OCI-LY7 (cell line): ENCODE results near the gene TMCC2. TPM values are rescaled to one million over a fixed set of nuclear protein-coding genes. Genes with fewer than 3 reads are reported as not detected.

ENCODE experiments used
- BruUV-seq: library from RNA; stranded (reverse); fragments of 400-500 nt; replicated peaks from 2 replicates; lab custom pipeline; 2021; lab: Mats Ljungman, UMichigan
- CTCF ChIA-PET: fragments of 300-600 bp; sonication (Branson Sonifier 250); formaldehyde crosslinking; loops from one replicate; lab custom pipeline; 2022; ENCODE audit warnings: antibody characterized with exemption; ENCODE audit not compliant: unreplicated experiment; lab: Charles Lee
- POLR2A ChIA-PET: fragments of 300-600 bp; sonication (Branson Sonifier 250); formaldehyde crosslinking; loops from one replicate; lab custom pipeline; 2022; ENCODE audit warnings: antibody characterized with exemption; lab: Charles Lee
- DNase-seq: peaks from one replicate; pipeline ENCODE4 v3.0.0-alpha.2; 2015; ENCODE audit warnings: low spot score
- H2AFZ ChIP-seq: fragments of 200-600 bp; sonication (generic), shearing (Covaris generic); 2 replicates; pipeline ENCODE4 v1.6.1; 2014; ENCODE audit warnings: mild to moderate bottlenecking, antibody characterized with exemption, low read length, moderate library complexity
- H3K27ac ChIP-seq: fragments of 200-600 bp; sonication (generic); 2 replicates; pipeline ENCODE4 v1.5.1; 2014; ENCODE audit warnings: mixed run types, low read depth, mild to moderate bottlenecking, moderate library complexity, low read length, inconsistent platforms; ENCODE audit not compliant: poor library complexity, severe bottlenecking
- H3K36me3 ChIP-seq: fragments of 200-600 bp; sonication (generic); 2 replicates; pipeline ENCODE4 v1.6.1; 2014; ENCODE audit warnings: mild to moderate bottlenecking, antibody characterized with exemption, low read length, moderate library complexity, mixed read lengths; ENCODE audit not compliant: insufficient read depth
- H3K4me1 ChIP-seq: fragments of 200-600 bp; sonication (generic); 2 replicates; pipeline ENCODE4 v1.5.1; 2014; ENCODE audit warnings: mild to moderate bottlenecking, low read length; ENCODE audit not compliant: insufficient read depth, poor library complexity, severe bottlenecking
- H3K4me2 ChIP-seq: fragments of 200-600 bp; sonication (generic); 2 replicates; pipeline ENCODE4 v1.6.1; 2014; ENCODE audit warnings: mild to moderate bottlenecking, low read length
- H3K4me3 ChIP-seq: fragments of 200-600 bp; sonication (generic); 2 replicates; pipeline ENCODE4 v1.5.1; 2014; ENCODE audit warnings: mild to moderate bottlenecking, low read depth, low read length; ENCODE audit not compliant: poor library complexity, severe bottlenecking
- H3K79me2 ChIP-seq: fragments of 200-600 bp; sonication (generic); 2 replicates; pipeline ENCODE4 v1.6.1; 2016; ENCODE audit warnings: low read depth, mild to moderate bottlenecking, low read length, moderate library complexity, mixed read lengths; ENCODE audit not compliant: insufficient read depth
- H3K9me2 ChIP-seq: fragments of 200-600 bp; sonication (generic); 2 replicates; pipeline ENCODE4 v1.6.1; 2016; ENCODE audit warnings: mild to moderate bottlenecking, low read length, mixed read lengths; ENCODE audit not compliant: insufficient read depth
- H3K9me3 ChIP-seq: fragments of 200-600 bp; sonication (generic); 2 replicates; pipeline ENCODE4 v1.6.1; 2014; ENCODE audit warnings: mild to moderate bottlenecking, mixed run types, low read length, mixed read lengths
- H4K20me1 ChIP-seq: fragments of 200-600 bp; sonication (generic); 2 replicates; pipeline ENCODE4 v1.6.1; 2014; ENCODE audit warnings: mild to moderate bottlenecking, antibody characterized with exemption, low read length, moderate library complexity, mixed read lengths; ENCODE audit not compliant: insufficient read depth
- EZH2phosphoT487 ChIP-seq: fragments of 200-600 bp; sonication (generic); IDR thresholded peaks from 2 replicates; pipeline ENCODE4 v1.6.1; 2018; ENCODE audit warnings: low read depth, borderline replicate concordance, mild to moderate bottlenecking, mixed run types, antibody characterized with exemption, low read length, moderate library complexity, mixed read lengths
- intact Hi-C: fragments of 100-400 bp; cut with micrococcal nuclease; formaldehyde crosslinking; loops from one replicate; pipeline ENCODE4 v1.10.0; 2022; ENCODE audit not compliant: unreplicated experiment
- total RNA-seq, 2 experiments: library from RNA; depleted of rRNA in 1 of 2; stranded (reverse); fragments of >200 nt in 1 of 2; shearing (Covaris generic) in 1 of 2; gene quantifications; 2 replicates each; pipeline ENCODE4 v1.2.3, GENCODE V29; 2014 to 2022
- TF ChIP-seq, protein P1 (sequence below): fragments of 200-600 bp; sonication (generic); conservative IDR thresholded peaks from 2 replicates; pipeline ENCODE4 v1.5.1; 2014; ENCODE audit warnings: mild to moderate bottlenecking, antibody characterized with exemption, low read length, moderate library complexity, mixed read lengths

Gene TMCC2
- total RNA-seq, 2 experiments from 2014 or later: 5.2 to 7.8 TPM

DNA sequence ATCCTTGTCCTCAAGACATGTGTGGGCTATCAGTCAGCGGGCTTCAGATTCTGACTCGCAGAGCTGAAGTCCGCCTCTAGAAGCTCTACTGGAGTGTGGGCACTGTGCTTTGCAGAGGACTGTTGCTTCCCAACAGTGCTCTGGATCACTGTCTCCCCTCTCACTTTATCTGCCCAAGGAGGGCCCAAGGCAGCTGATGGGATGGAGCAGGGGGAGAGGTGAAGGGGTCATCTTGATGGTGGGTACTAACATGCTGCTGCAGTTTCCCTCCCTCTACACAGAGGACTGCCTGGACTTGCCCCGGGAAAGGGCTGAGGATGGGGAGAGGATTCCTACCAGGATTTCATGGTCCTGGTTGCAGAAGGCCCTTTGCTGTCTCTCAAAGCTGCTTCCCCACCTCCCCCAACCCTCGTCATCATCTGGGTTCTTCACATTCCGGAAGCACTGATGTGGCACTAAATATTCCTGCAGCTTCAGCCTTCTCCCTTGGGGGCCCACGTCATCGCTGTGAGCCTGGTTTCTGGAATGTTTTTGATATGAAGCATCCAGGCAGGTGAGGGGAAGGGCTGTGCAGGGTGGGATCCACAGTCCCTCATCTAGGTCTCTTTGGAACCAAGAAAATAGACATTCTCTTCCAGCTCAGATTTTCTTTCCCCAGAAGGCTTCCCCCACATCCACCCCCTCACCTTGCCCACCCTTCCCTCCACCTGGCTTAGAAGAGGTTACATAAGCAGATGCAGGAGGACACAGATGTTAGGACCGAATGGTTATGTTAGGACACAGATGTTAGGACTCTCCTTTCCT, 70.6 kb downstream of the TMCC2 start:
- Histone ChIP-seq H3K36me3 (peaks cover 14% of the 10 kb centered on the region; the same call in 1 of the 2 replicates), H3K79me2 (no peaks in the 10 kb centered on the region), H3K9me3 (no peaks in the 10 kb centered on the region), H3K4me2 (no peak overlapping the region), H3K4me1 (peaks cover 76% of the 10 kb centered on the region), H3K4me3 (no peak overlapping the region), H4K20me1 (no peaks in the 10 kb centered on the region), H3K9me2 (no peaks in the 10 kb centered on the region), H3K27ac (no peak overlapping the region), H2AFZ (no peak overlapping the region)
- no peak for DNase-seq
- TF ChIP-seq EZH2phosphoT487: no peak
- ChIA-PET CTCF (interaction anchor here (0.6 kb wide), 1 partner anchor 767 kb away, joined by 3 read pairs; no protein-coding TSS in a partner anchor), POLR2A (interaction anchor here (0.5 to 6.7 kb wide), 8 partner anchors 8 to 1387 kb away, joined by 3 to 68 read pairs (median 4); no protein-coding TSS in a partner anchor)
- no TSS peak for BruUV-seq
- intact Hi-C loops: no loop called here

DNA sequence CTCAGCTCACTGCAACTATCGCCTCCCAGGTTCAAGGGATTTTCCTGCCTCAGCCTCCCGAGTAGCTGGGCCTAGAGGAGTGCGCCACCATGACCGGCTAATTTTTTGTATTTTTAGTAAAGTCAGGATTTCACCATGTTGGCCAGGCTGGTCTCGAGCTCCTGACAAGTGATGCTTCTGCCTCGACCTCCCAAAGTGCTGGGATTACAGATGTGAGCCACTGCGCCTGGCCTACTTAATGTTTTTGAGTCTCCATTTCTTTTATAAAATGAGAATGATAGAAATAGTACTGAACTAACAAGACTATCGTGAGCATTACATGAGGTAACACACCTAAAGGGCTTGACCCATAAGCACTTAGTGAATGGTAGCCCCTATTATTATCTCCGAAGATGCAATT, 72.4 kb downstream of the TMCC2 start:
- peak overlapping the region; percentile 71; the same call in 1 of the 2 replicates for H2AFZ ChIP-seq
- H3K4me2 ChIP-seq: peak overlapping the region; percentile 82
- ChIA-PET POLR2A (interaction anchor here (0.6 to 6.7 kb wide), 7 partner anchors 8 to 129 kb away, joined by 3 to 68 read pairs (median 4); no protein-coding TSS in a partner anchor), CTCF (interaction anchor here (1.0 to 1.6 kb wide), 2 partner anchors 15 to 25 kb away, joined by 4 to 5 read pairs; no protein-coding TSS in a partner anchor)
- H4K20me1 ChIP-seq: no peaks in the 10 kb centered on the region
- H3K79me2 ChIP-seq: no peaks in the 10 kb centered on the region
- TF ChIP-seq EZH2phosphoT487: no peak
- TF ChIP-seq, protein P1, sequence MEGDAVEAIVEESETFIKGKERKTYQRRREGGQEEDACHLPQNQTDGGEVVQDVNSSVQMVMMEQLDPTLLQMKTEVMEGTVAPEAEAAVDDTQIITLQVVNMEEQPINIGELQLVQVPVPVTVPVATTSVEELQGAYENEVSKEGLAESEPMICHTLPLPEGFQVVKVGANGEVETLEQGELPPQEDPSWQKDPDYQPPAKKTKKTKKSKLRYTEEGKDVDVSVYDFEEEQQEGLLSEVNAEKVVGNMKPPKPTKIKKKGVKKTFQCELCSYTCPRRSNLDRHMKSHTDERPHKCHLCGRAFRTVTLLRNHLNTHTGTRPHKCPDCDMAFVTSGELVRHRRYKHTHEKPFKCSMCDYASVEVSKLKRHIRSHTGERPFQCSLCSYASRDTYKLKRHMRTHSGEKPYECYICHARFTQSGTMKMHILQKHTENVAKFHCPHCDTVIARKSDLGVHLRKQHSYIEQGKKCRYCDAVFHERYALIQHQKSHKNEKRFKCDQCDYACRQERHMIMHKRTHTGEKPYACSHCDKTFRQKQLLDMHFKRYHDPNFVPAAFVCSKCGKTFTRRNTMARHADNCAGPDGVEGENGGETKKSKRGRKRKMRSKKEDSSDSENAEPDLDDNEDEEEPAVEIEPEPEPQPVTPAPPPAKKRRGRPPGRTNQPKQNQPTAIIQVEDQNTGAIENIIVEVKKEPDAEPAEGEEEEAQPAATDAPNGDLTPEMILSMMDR: no peak
- H3K4me1 ChIP-seq: peaks cover 62% of the 10 kb centered on the region
- intact Hi-C loops: loop anchor here (2.0 kb wide), 2 partner anchors 15 to 21 kb away; partner anchors contain the start of gene NUAK2
- no peak for DNase-seq
- no peaks in the 10 kb centered on the region for H3K9me2 ChIP-seq
- no TSS peak for BruUV-seq
- peaks cover 31% of the 10 kb centered on the region for H3K36me3 ChIP-seq
- H3K9me3 ChIP-seq: no peaks in the 10 kb centered on the region
- peak overlapping the region; percentile 89 for H3K27ac ChIP-seq
- peak overlapping the region; percentile 48 for H3K4me3 ChIP-seq

DNA sequence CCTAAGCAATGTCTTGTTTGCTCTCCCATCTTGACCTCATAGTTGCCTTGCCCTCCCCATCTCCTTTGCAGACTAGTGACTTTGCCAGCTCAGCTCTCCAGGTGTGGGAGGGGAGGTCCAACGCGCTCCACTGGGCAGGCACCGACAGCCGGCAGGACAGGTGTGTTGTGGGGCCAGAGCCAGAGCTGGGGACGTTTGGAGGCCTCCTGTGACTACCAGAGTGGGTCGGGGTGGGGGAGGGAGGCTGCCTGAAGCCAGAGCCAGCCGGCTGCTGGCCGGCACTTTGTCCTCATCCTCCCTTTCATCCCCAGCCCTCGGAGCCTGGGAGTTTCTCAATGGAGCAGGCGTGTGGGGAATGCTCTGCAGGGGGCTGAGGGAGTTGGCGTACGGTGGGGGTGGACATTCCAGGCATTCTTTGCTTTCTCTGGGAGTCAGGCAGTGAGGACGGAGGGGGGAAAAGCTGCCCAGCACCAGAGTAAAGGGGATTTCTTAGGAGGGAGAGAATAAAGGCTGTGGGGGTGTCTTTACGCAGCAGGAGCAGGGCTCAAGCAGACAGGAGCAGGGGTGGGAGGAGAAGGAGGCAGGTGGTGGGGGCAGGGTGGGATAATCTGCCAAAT, 73.6 kb downstream of the TMCC2 start:
- Histone ChIP-seq H4K20me1 (no peaks in the 10 kb centered on the region), H2AFZ (peak overlapping the region; percentile 15; the same call in 1 of the 2 replicates), H3K27ac (peak overlapping the region; percentile 89), H3K9me2 (no peaks in the 10 kb centered on the region), H3K4me3 (peak overlapping the region; percentile 48), H3K4me2 (peak overlapping the region; percentile 82), H3K79me2 (no peaks in the 10 kb centered on the region), H3K36me3 (peaks cover 39% of the 10 kb centered on the region), H3K9me3 (no peaks in the 10 kb centered on the region), H3K4me1 (peaks cover 52% of the 10 kb centered on the region)
- BruUV-seq: no TSS peak
- CTCF ChIA-PET: interaction anchor here (0.6 to 1.6 kb wide), 6 partner anchors 13 to 41 kb away, joined by 3 to 8 read pairs (median 4); no protein-coding TSS in a partner anchor
- TF ChIP-seq EZH2phosphoT487: no peak
- TF ChIP-seq, protein P1: no peak
- POLR2A ChIA-PET: interaction anchor here (0.5 to 6.7 kb wide), 6 partner anchors 8 to 506 kb away, joined by 3 to 68 read pairs (median 6); no protein-coding TSS in a partner anchor
- intact Hi-C loops: loop anchor here (1.0 to 2.0 kb wide), 4 partner anchors 10 to 19 kb away; partner anchors contain the start of gene NUAK2
- DNase-seq: peak; percentile 92
